SK-N-SH (cell line): ENCODE measurements around the gene CYP27A1. TPM values are rescaled to one million over a fixed set of nuclear protein-coding genes. Genes with fewer than 3 reads are reported as not detected.

Experiments
- CTCF ChIA-PET: fragments of 300-600, 350-600 bp; formaldehyde crosslinking; extraction: SDS; loops from one replicate; lab custom pipeline; 2021; lab: Yijun Ruan, JAX
- POLR2A ChIA-PET: fragments of 350-600 bp; sonication (Branson Sonifier 250); formaldehyde crosslinking; extraction: SDS; loops from one replicate; lab custom pipeline; 2020; ENCODE audit warnings: antibody characterized with exemption, inconsistent platforms; lab: Yijun Ruan, JAX
- DNase-seq: peaks from one replicate; pipeline ENCODE4 v3.0.0; 2012
- H2AFZ ChIP-seq: fragments of 200-600 bp; sonication (generic); 2 replicates; pipeline ENCODE4 v1.8.1; 2016; ENCODE audit warnings: antibody characterized with exemption, mild to moderate bottlenecking, low read depth
- H3F3A ChIP-seq: fragments of 200-600 bp; sonication (generic); replicated peaks from 2 replicates; pipeline ENCODE3; 2016; ENCODE audit warnings: antibody characterized with exemption, mild to moderate bottlenecking; ENCODE audit not compliant: insufficient read depth
- H3K27ac ChIP-seq, 2 experiments: fragments of 200-500 bp in 1 of 2; fragments of 200-600 bp in 1 of 2; sonication (Bioruptor generic) in 1 of 2; sonication (generic), shearing (Covaris generic) in 1 of 2; 2 replicates each; pipeline versions ENCODE4 v1.5.1 to v1.6.1; 2014 to 2016; ENCODE audit warnings: low read depth in 2 of 2, inconsistent platforms in 1 of 2, low read length in 1 of 2, mild to moderate bottlenecking in 1 of 2, mixed read lengths in 1 of 2
- H3K27me3 ChIP-seq: fragments of 200-600 bp; sonication (generic), shearing (Covaris generic); 2 replicates; pipeline ENCODE4 v1.6.1; 2016; ENCODE audit warnings: mixed run types; ENCODE audit not compliant: insufficient read depth
- H3K36me3 ChIP-seq, 2 experiments: fragments of 200-500 bp in 1 of 2; fragments of 200-600 bp in 1 of 2; sonication (Bioruptor generic) in 1 of 2; sonication (generic) in 1 of 2; replicated peaks in 1 of 2; 2 replicates each; pipeline versions ENCODE3 to v1.5.1; 2014 to 2016; ENCODE audit warnings: low read length in 1 of 2, mild to moderate bottlenecking in 1 of 2; ENCODE audit not compliant: insufficient read depth in 2 of 2, control insufficient read depth in 1 of 2
- H3K4me1 ChIP-seq, 2 experiments: fragments of 200-500 bp in 1 of 2; fragments of 200-600 bp in 1 of 2; sonication (Bioruptor generic) in 1 of 2; sonication (generic), shearing (Covaris generic) in 1 of 2; 2 replicates each; pipeline versions ENCODE4 v1.5.1 to v1.6.1; 2014 to 2016; ENCODE audit warnings: low read depth in 1 of 2, low read length in 1 of 2, mixed run types in 1 of 2; ENCODE audit not compliant: insufficient read depth in 2 of 2, control insufficient read depth in 1 of 2
- H3K4me2 ChIP-seq: fragments of 200-600 bp; sonication (generic), shearing (Covaris generic); 2 replicates; pipeline ENCODE4 v1.6.1; 2017; ENCODE audit warnings: mixed run types
- H3K4me3 ChIP-seq, 2 experiments: fragments of 200-500 bp in 1 of 2; fragments of 200-600 bp in 1 of 2; sonication (Bioruptor generic) in 1 of 2; sonication (generic), shearing (Covaris generic) in 1 of 2; 2 replicates each; pipeline versions ENCODE4 v1.5.1 to v1.8.1; 2014 to 2016; ENCODE audit warnings: low read depth in 2 of 2, inconsistent platforms in 1 of 2, low read length in 1 of 2, mild to moderate bottlenecking in 1 of 2, mixed read lengths in 1 of 2, moderate library complexity in 1 of 2
- H3K79me2 ChIP-seq: fragments of 200-600 bp; sonication (generic); 2 replicates; pipeline ENCODE4 v1.8.1; 2017; ENCODE audit warnings: mild to moderate bottlenecking; ENCODE audit not compliant: insufficient read depth
- H3K9ac ChIP-seq: fragments of 200-600 bp; sonication (generic); 2 replicates; pipeline ENCODE4 v1.6.1; 2017; ENCODE audit warnings: mixed run types
- H3K9me2 ChIP-seq: fragments of 200-600 bp; sonication (generic); 2 replicates; pipeline ENCODE4 v1.6.1; 2017; ENCODE audit warnings: mixed run types
- H3K9me3 ChIP-seq: fragments of 200-600 bp; sonication (generic); 2 replicates; pipeline ENCODE4 v1.6.1; 2017; ENCODE audit warnings: mixed run types, mild to moderate bottlenecking, moderate library complexity
- H4K20me1 ChIP-seq: fragments of 200-600 bp; sonication (generic); 2 replicates; pipeline ENCODE4 v1.6.1; 2017; ENCODE audit warnings: mild to moderate bottlenecking, mixed run types; ENCODE audit not compliant: insufficient read depth
- CHD2 ChIP-seq: fragments of 150-350 bp; IDR thresholded peaks from 2 replicates; pipeline ENCODE4 v1.6.1; 2018; ENCODE audit warnings: low read length; ENCODE audit not compliant: partially characterized antibody
- EP300 ChIP-seq, 2 experiments: IDR thresholded peaks; 2 replicates each; pipeline versions ENCODE4 v1.4.0 to v1.6.1; 2012; ENCODE audit warnings: borderline replicate concordance in 1 of 2, low read depth in 1 of 2, low read length in 1 of 2
- GATA2 ChIP-seq: sonication (generic); formaldehyde crosslinking; IDR thresholded peaks from 2 replicates; pipeline ENCODE4 v1.5.0; 2020; ENCODE audit warnings: mild to moderate bottlenecking, missing genetic modification reagents
- RCOR1 ChIP-seq: fragments of 150-350 bp; IDR thresholded peaks from 2 replicates; pipeline ENCODE4 v1.6.1; 2017; ENCODE audit warnings: antibody characterized with exemption, low read length
- REST ChIP-seq: IDR thresholded peaks from 2 replicates; pipeline ENCODE4 v1.6.1; 2012; ENCODE audit warnings: mild to moderate bottlenecking, low read depth, low read length, moderate library complexity
- SIN3A ChIP-seq: IDR thresholded peaks from 2 replicates; pipeline ENCODE4 v1.6.1; 2012; ENCODE audit warnings: low read depth, mild to moderate bottlenecking, low read length, moderate library complexity, borderline replicate concordance
- TCF12 ChIP-seq: IDR thresholded peaks from 2 replicates; pipeline ENCODE4 v1.4.0; 2012
- WGBS: methylation state at CpG from one replicate; pipeline ENCODE4 v1.1.6; 2017; ENCODE audit warnings: low lambda C conversion rate; 5-methylcytosine and 5-hydroxymethylcytosine counted together
- polyA plus RNA-seq, 3 experiments: library from polyadenylated mRNA; depleted of rRNA; stranded (reverse); fragments of >200 nt; gene quantifications; 2 replicates each; pipeline ENCODE4 v1.2.3, GENCODE V29; 2012

The CYP27A1 gene
- polyA plus RNA-seq, 1 of the 3 experiments (the other 2 are of a cell fraction) = 0.54 TPM

GRCh38 chr2:218856167-218856895 is 74.4 kb downstream of the CYP27A1 start:
- no peak overlapping the region for H3K4me3 ChIP-seq
- peak; percentile 76 for DNase-seq
- ChIA-PET CTCF (interaction anchor here (1.0 to 16.1 kb wide), 12 partner anchors 9 to 301 kb away, joined by 3 to 249 read pairs (median 4); partner anchors contain the start of genes CDK5R2 and WNT10A), POLR2A (interaction anchor here (0.6 to 1.7 kb wide), 6 partner anchors 11 to 316 kb away, joined by 3 to 6 read pairs (median 4); partner anchors contain the start of gene CDK5R2)
- H3K36me3 ChIP-seq = no peaks in the 10 kb centered on the region
- whole genome bisulfite sequencing = 40% methylated on average over 12 of the region's 12 CpGs
- H3K4me1 ChIP-seq = peaks cover 11 to 67% of the 10 kb centered on the region in 2 experiments; a peak in 2 of 4 replicates
- peak overlapping the region; percentile 29; the same call in 1 of the 2 replicates for H3K4me2 ChIP-seq
- no peak overlapping the region for H2AFZ ChIP-seq
- TF ChIP-seq CHD2 (peak; percentile 83), SIN3A (no peak), RCOR1 (peak; percentile 74), EP300 (IDR thresholded peaks at IDR 0.05; ENCODE audit: borderline replicate concordance in 1 of 2, low read depth in 1 of 2, low read length in 1 of 2) (peak in 1 of 2 experiments; percentile 79; a peak in 2 of 4 replicates), TCF12 (0 out of 2 replicates have a peak, but pooled peaks have one; percentile 11), GATA2 (peak; percentile 92)
- H3K9me3 ChIP-seq = no peaks in the 10 kb centered on the region
- H3K9ac ChIP-seq = no peak overlapping the region
- H3K27ac ChIP-seq = peak overlapping the region in 1 of 2 experiments; percentile 96; a peak in 2 of 4 replicates
- peaks cover 37% of the 10 kb centered on the region for H3K27me3 ChIP-seq
- no peaks in the 10 kb centered on the region for H3K9me2 ChIP-seq
- no peaks in the 10 kb centered on the region for H3F3A ChIP-seq
- no peaks in the 10 kb centered on the region for H3K79me2 ChIP-seq
- no peaks in the 10 kb centered on the region for H4K20me1 ChIP-seq

- WGBS = 75% methylated on average over 1 of the region's 1 CpG
- DNase-seq = no peak
- H3K27ac ChIP-seq = peak overlapping the region in 1 of 2 experiments; percentile 96; a peak in 2 of 4 replicates
- no peak overlapping the region for H2AFZ ChIP-seq
- H3K4me2 ChIP-seq = no peak overlapping the region
- peaks cover 11 to 72% of the 10 kb centered on the region in 2 experiments; a peak in 2 of 4 replicates for H3K4me1 ChIP-seq
- peaks cover 43% of the 10 kb centered on the region for H3K27me3 ChIP-seq
- ChIA-PET CTCF (interaction anchor here (1.0 to 16.1 kb wide), 7 partner anchors 9 to 173 kb away, joined by 3 to 249 read pairs (median 5); partner anchors contain the start of genes CDK5R2 and WNT10A), POLR2A (interaction anchor here (0.6 to 1.7 kb wide), 3 partner anchors 11 to 102 kb away, joined by 3 to 4 read pairs (median 3); partner anchors contain the start of gene CDK5R2)
- no peaks in the 10 kb centered on the region for H4K20me1 ChIP-seq
- no peak overlapping the region for H3K4me3 ChIP-seq
- H3K9me3 ChIP-seq = no peaks in the 10 kb centered on the region
- no peak for TF ChIP-seq REST
- no peaks in the 10 kb centered on the region for H3K9me2 ChIP-seq
- no peak overlapping the region for H3K9ac ChIP-seq
- H3F3A ChIP-seq = no peaks in the 10 kb centered on the region
- no peaks in the 10 kb centered on the region for H3K36me3 ChIP-seq
- H3K79me2 ChIP-seq = no peaks in the 10 kb centered on the region
Measured at GRCh38 chr2:218856896-218857243, 74.9 kb downstream of the CYP27A1 start.
